Duodenal mucosa (tissue), 2 donors: ENCODE measurements around the gene STARD3.

ENCODE experiments used
- H3K27ac ChIP-seq: one replicate; pipeline ENCODE4 v1.7.0; 2013; ENCODE audit warnings: low read depth, low read length
- H3K27me3 ChIP-seq, 2 donors: one replicate each; pipeline ENCODE4 v1.7.0; 2013; ENCODE audit warnings: low read length in 2 of 2, control low read depth in 1 of 2; ENCODE audit not compliant: insufficient read depth in 2 of 2, control insufficient read depth in 1 of 2
- H3K36me3 ChIP-seq, 2 donors: one replicate each; pipeline ENCODE4 v1.7.0; 2013; ENCODE audit warnings: low read length in 2 of 2, control low read depth in 1 of 2; ENCODE audit not compliant: insufficient read depth in 2 of 2, control insufficient read depth in 1 of 2
- H3K4me1 ChIP-seq, 2 donors: one replicate each; pipeline ENCODE4 v1.7.0; 2013; ENCODE audit warnings: low read length in 2 of 2, control low read depth in 1 of 2; ENCODE audit not compliant: insufficient read depth in 2 of 2, control insufficient read depth in 1 of 2
- H3K4me3 ChIP-seq, 2 donors: one replicate each; pipeline ENCODE4 v1.7.0; 2013; ENCODE audit warnings: low read length in 2 of 2, low read depth in 1 of 2
- H3K9ac ChIP-seq, 2 donors: one replicate each; pipeline ENCODE4 v1.7.0; 2013; ENCODE audit warnings: low read length in 2 of 2, low read depth in 1 of 2
- H3K9me3 ChIP-seq, 2 donors: one replicate each; pipeline ENCODE4 v1.7.0; 2013; ENCODE audit warnings: low read length in 2 of 2, control low read depth in 1 of 2; ENCODE audit not compliant: control insufficient read depth in 1 of 2

Gene STARD3

DNA sequence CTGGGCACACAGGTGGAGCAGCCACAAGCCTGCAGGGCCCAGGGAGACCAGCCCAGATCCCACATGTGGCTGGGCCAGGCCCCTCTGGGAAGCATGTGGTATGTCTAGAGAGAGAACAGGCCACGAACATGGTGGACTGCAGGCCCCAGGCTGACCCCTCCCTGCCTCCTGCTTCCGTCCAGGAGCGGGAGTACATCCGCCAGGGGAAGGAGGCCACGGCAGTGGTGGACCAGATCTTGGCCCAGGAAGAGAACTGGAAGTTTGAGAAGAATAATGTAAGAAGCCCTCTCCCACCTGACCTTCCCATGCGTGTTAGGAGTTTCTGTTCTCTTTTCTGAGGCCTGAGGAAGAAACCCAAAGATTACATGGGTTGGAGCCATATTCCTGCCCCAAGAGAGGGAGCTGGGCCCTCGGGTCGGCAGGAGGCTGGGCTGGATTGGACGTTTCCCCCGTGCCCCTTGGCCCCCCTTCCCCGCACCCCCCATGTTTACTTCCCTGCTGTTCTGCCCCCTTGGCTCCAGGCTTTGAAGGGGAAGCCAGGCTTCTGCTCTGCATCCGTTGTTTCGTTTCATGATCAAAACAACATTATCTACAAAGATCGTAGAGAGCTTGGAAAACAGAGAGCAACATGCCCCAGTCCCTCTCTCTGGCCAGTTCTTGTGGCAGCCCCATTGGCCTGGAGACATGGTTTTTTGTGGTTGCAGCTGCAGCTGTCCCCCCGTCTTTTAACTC is 22.5 kb downstream of the STARD3 start:
- H3K9me3 ChIP-seq, result no peaks in the 10 kb centered on the region
- H3K4me1 ChIP-seq, result peaks cover 23 to 27% of the 10 kb centered on the region in 2 donors
- peaks cover 35 to 52% of the 10 kb centered on the region in 2 donors for H3K36me3 ChIP-seq
- peak overlapping the region; percentile 25 for H3K27ac ChIP-seq
- no peak overlapping the region for H3K4me3 ChIP-seq
- no peak overlapping the region for H3K9ac ChIP-seq
- H3K27me3 ChIP-seq, result no peaks in the 10 kb centered on the region

DNA sequence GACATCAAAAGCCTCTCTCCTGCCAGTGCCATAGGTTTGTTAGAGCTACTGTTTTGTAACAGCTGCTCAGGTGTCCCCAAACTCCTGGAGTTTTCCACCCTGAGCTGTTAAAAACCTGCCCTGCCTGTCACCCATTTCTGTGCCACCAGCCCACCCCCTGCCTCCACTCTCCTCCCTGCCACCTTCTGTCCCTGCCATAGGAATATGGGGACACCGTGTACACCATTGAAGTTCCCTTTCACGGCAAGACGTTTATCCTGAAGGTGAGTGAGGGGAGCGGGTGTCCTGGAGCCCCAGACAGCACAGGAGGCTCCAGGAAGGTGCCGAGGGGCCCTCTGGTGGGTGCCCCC is 23.0 kb downstream of the STARD3 start:
- H3K36me3 ChIP-seq, result peaks cover 30 to 50% of the 10 kb centered on the region in 2 donors
- no peak overlapping the region for H3K27ac ChIP-seq
- peaks cover 24 to 32% of the 10 kb centered on the region in 2 donors for H3K4me1 ChIP-seq
- no peaks in the 10 kb centered on the region for H3K9me3 ChIP-seq
- H3K27me3 ChIP-seq, result no peaks in the 10 kb centered on the region
- no peak overlapping the region for H3K9ac ChIP-seq
- no peak overlapping the region for H3K4me3 ChIP-seq

DNA sequence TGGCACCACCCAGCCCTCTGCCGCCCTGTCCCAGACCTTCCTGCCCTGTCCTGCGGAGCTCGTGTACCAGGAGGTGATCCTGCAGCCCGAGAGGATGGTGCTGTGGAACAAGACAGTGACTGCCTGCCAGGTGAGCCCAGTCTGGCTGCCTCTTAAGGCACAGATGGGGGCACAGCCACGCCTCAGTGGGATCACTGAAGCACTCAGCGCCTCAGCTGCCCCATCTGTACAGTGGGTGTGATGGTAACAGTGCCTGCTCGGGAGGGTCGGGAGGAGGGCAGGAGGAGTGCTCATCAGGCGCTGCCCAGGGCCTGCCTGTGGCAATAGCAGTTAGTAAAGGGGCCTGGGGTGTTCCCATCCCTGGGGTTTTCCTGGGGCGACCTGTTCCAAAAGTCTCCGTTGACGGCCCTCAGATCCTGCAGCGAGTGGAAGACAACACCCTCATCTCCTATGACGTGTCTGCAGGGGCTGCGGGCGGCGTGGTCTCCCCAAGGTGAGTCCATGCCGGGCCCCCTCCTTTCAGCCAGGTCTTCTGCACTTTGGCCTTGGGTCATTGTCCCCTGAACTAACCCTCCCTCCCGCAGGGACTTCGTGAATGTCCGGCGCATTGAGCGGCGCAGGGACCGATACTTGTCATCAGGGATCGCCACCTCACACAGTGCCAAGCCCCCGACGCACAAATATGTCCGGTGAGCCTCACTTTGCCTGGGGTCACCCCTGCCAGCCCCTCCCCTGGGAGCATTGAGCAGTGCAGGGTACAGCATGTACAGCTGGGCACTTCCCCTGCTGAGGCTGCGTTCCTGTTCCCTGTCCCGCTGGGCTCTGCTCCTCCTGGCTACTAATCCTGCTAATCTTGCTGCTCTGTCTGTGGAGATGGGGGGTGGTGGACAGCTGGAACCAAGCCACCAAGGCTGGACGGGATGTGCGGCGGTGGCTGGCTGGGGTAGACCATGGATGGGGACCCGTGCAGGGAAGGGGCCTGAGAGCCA is 23.7 kb downstream of the STARD3 start:
- peaks cover 24 to 32% of the 10 kb centered on the region in 2 donors for H3K4me1 ChIP-seq
- no peaks in the 10 kb centered on the region for H3K9me3 ChIP-seq
- no peak overlapping the region for H3K27ac ChIP-seq
- H3K36me3 ChIP-seq, result peaks cover 30 to 50% of the 10 kb centered on the region in 2 donors
- peaks cover under 1 to 2% of the 10 kb centered on the region in 2 donors for H3K27me3 ChIP-seq
- no peak overlapping the region for H3K4me3 ChIP-seq
- H3K9ac ChIP-seq, result no peak overlapping the region

DNA sequence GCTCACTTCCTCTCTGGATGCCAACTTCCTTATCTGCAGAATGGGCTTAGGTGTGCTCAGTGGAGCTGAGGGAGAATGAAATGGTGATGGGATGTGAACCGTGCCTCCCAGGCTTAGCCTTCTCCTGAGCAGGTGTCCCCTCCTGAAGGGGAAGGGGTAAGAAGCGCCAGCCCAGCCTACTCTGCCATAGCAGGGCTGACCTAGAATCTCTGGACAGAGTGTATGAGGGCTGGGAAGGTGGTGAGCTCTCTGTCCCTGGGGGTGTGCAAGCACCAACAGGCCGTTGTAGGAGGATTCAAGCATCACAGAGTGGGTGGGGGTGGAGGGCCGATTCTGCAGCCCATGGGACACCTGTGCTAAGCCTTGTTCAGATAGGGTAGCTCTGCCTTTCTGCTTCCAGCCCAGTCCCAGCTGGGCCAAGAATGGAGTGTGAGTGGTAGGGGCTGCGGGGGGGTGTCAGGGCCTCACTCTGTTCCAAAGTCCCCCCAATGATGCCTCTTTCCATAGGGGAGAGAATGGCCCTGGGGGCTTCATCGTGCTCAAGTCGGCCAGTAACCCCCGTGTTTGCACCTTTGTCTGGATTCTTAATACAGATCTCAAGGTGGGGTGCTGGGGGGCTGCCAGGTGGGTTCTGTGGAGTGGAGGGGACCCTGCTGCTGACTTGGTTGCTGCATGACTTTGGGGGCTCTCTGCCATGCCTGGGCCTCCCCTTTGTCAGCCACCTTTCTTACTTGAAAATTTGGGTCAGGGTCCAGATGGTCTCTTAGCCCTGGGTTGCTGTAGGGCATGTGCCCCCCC is 25.0 kb downstream of the STARD3 start:
- H3K27me3 ChIP-seq, result peaks cover 13% of the 10 kb centered on the region in 2 donors
- no peaks in the 10 kb centered on the region for H3K9me3 ChIP-seq
- H3K36me3 ChIP-seq, result peaks cover 30 to 40% of the 10 kb centered on the region in 2 donors
- H3K4me3 ChIP-seq, result no peak overlapping the region
- H3K9ac ChIP-seq, result peak overlapping the region in 1 of 2 donors; percentile 10
- no peak overlapping the region for H3K27ac ChIP-seq
- H3K4me1 ChIP-seq, result peaks cover 26 to 36% of the 10 kb centered on the region in 2 donors

DNA sequence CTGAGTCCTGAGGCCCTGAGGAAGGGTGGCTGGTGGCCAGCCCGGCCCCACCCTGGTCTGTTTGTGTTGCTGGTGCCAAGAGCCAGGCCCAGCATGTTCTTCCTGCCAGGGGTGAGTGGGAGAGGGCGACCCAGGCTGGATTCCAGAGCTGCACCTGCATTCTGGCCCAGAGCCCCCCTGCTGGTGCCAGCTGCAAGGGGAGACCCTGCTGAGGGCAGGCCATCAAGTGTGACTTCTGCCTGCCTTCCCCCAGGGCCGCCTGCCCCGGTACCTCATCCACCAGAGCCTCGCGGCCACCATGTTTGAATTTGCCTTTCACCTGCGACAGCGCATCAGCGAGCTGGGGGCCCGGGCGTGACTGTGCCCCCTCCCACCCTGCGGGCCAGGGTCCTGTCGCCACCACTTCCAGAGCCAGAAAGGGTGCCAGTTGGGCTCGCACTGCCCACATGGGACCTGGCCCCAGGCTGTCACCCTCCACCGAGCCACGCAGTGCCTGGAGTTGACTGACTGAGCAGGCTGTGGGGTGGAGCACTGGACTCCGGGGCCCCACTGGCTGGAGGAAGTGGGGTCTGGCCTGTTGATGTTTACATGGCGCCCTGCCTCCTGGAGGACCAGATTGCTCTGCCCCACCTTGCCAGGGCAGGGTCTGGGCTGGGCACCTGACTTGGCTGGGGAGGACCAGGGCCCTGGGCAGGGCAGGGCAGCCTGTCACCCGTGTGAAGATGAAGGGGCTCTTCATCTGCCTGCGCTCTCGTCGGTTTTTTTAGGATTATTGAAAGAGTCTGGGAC is 25.8 kb downstream of the STARD3 start:
- Histone ChIP-seq H3K27ac (no peak overlapping the region), H3K4me3 (no peak overlapping the region), H3K36me3 (peaks cover 27 to 34% of the 10 kb centered on the region in 2 donors), H3K4me1 (peaks cover 30 to 40% of the 10 kb centered on the region in 2 donors), H3K9me3 (no peaks in the 10 kb centered on the region), H3K27me3 (peaks cover 14 to 19% of the 10 kb centered on the region in 2 donors), H3K9ac (peak overlapping the region in 1 of 2 donors; percentile 10)

DNA sequence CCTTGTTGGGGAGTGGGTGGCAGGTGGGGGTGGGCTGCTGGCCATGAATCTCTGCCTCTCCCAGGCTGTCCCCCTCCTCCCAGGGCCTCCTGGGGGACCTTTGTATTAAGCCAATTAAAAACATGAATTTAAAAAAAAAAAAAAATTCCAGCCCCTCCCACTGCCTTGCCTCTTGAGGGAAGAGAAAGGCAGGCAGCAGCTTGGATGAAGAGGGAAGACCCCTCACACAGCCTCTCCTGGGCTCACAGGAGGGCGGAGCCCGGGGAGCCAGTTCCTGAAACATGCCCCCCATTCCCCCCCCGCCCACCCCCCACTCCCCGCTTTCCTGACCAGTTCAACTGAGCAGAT is 26.4 kb downstream of the STARD3 start:
- Histone ChIP-seq H3K4me1 (peaks cover 30 to 40% of the 10 kb centered on the region in 2 donors), H3K27ac (no peak overlapping the region), H3K9me3 (no peaks in the 10 kb centered on the region), H3K27me3 (peaks cover 14 to 19% of the 10 kb centered on the region in 2 donors), H3K36me3 (peaks cover 22 to 29% of the 10 kb centered on the region in 2 donors), H3K4me3 (no peak overlapping the region), H3K9ac (no peak overlapping the region)

DNA sequence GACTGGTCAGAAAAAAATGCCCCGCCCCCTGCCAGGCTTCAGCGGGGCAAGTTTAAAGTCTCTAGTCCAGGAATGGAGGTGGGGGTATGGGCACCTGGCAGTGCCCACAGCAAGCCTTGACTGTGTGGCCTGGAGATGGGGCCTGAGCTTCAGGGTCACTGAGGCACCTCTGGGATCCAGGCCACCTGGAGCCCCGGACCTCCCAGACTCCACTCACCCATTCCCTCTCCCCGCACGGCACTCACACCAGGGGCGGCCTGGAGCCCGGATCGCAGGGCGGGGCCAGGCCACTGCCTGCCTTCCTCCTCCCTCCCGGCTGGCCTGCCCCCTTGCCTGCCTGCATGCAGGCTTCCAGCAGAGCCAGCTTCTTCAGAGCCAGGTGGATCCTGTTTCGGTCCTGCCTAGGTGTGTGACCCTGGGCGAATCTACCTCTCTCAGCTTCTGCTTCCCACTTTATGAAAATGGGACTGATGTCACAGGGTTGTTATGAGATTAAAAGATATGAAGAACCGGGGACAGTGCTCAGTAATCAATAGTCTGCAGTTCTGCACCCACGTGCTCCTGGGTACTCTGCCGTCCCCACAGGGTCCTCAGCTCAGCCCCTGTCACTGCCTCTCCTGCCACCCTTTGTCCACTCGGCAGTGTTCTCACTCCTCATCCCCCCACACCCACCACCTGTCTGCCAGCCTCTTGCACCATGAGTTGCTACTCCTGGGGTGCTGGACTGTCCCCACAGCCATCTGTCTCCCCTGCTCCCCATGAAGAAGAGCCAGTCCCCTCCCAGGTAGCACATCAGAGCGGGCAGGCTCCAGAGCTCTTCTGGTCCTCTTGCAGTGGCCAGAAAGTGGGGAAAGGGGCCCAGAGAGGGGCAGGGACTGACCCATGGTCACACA is 27.0 kb downstream of the STARD3 start:
- peaks cover 14 to 19% of the 10 kb centered on the region in 2 donors for H3K27me3 ChIP-seq
- peaks cover 17 to 24% of the 10 kb centered on the region in 2 donors for H3K36me3 ChIP-seq
- H3K27ac ChIP-seq, result no peak overlapping the region
- H3K4me1 ChIP-seq, result peaks cover 34 to 40% of the 10 kb centered on the region in 2 donors
- H3K9me3 ChIP-seq, result no peaks in the 10 kb centered on the region
- no peak overlapping the region for H3K9ac ChIP-seq
- no peak overlapping the region for H3K4me3 ChIP-seq

DNA sequence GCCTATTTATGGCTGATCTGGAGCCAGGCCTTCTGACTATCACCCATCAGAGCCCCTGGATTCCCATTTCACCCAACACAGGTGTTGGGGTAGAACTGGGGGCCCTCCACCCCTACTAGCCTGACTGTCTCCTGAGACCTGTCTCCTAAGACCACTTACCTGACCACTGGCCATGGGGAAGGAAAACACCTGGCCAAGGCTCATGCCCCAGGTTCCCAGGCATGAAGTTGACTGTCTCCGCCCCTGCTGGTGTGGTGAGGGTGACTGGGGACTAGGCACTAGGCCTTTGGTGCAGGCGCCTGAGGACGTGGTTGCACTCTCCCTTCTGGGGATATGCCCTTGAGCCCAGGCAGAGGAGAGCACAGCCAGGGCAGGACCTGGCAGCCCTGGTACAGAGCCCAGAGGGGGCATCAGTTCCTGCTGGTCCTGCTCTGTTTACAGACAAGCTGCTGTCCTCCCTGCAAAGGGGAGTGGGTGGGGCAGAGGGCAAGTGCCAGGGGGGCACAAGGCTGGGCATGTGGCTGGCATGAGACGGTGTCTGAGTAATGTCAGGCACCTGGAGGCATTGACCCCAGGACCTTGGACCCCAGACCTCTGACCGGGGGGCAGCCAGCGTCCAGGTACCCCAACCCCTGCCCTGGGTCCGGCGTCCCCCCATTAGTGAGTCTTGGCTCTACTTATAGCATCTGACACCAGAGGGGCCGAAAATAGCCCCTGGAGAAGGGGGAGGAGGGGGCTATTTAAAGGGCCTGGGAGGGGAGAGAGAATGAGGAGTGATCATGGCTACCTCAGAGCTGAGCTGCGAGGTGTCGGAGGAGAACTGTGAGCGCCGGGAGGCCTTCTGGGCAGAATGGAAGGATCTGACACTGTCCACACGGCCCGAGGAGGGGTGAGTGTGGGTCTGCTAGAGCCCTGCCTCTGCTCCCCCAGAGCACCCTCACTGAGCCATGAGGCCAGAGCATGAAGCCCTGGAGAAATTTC is 27.9 kb downstream of the STARD3 start, which contains the start of gene TCAP:
TSS of gene TCAP (plus strand) at position 769 of the 981 bp plus-strand sequence. CDS start at position 780, 11 bp downstream.
- H3K4me3 ChIP-seq, result no peak within 1 kb of the TSS
- no peak within 1 kb of the TSS for H3K27ac ChIP-seq
- no peak within 1 kb of the TSS for H3K9ac ChIP-seq

More for the DNA sequence above, 27.9 kb downstream of the STARD3 start, which contains the start of gene TCAP:
- Histone ChIP-seq H3K27me3 (peaks cover 14 to 19% of the 10 kb centered on the region in 2 donors), H3K4me1 (peaks cover 34 to 40% of the 10 kb centered on the region in 2 donors), H3K9me3 (no peaks in the 10 kb centered on the region), H3K36me3 (peaks cover 14 to 24% of the 10 kb centered on the region in 2 donors)
